Cortex of kidney (tissue), 1 donor: Measurements from ENCODE around the gene SPAG7.
A peak's percentile ranks its signal among the peaks of the same experiment; 100 is the strongest.

Source experiments
- DNase-seq: peaks from one replicate; lab custom pipeline; 2025; lab: John Stamatoyannopoulos, UW

SPAG7 gene

DNA sequence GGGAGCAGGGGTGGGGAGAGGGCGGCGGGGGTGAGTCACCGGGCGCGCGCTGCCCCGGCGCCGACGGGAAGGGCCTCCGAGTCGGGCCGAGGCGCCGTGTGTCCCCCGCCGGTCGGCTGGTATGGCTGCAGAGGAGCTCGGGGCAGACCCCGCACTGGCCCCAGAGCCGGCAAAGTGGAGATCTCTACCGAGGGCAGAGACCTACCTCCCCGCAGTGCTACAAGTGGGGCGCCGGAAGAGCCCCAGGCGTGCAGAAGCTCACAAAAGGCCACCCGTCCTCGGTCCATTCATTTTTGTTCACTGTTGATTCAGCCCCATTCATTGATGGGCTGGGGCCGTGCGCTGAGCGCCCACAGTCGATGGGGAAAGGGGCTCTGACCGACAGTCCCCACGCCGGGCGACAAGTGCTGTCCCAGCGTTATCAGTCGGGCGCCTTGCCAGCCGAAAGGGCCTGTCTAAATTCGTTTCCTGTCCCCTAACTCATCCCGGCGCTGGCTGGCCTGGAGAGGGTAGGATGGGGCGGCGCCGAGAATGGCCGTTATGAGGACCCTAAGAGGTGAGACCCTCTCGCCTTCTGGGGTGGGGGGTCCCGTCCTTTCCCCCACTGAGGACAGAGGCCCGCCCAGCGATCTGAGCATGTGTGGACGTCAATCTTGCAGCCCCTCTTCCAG, 17.4 kb downstream of the SPAG7 start:
- DNase-seq, result no peak

DNA sequence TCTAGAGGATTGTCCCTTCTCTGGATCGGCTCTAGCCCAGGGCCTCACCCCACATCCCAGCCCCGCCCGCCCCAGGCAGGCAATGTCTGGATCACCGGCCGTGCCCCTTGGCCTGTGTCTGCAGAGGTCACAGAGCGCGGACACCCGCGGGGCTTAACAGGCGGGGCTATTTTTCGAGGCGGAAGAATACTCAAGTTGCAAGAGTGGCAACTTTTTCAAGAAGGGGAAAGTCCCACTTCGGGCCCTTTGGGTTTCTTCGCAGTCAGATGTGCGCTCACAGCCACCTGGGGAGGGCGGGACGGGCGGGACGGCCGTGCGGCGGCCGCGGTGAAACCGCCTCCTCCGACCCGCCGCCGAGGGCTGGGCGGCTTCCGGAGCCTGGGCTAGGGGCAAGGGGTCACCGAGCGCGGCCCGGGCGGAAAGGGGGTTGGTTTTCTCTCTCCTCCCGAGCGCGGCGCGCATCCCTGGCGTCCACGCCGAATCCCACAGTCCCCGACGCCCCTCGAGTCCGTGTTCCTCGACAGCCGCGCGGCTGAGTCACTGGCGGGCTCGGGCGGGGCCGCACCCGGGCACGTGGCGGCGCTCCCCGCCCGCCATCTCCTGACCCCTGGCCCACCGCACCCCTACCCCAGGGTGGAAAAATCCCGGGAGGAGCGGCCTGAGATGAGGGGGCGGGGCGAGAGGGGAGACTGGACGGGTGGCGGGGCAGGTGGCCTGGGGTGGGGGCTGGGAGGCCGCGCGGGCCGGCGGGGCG, 18.1 kb downstream of the SPAG7 start:
- no peak for DNase-seq

DNA sequence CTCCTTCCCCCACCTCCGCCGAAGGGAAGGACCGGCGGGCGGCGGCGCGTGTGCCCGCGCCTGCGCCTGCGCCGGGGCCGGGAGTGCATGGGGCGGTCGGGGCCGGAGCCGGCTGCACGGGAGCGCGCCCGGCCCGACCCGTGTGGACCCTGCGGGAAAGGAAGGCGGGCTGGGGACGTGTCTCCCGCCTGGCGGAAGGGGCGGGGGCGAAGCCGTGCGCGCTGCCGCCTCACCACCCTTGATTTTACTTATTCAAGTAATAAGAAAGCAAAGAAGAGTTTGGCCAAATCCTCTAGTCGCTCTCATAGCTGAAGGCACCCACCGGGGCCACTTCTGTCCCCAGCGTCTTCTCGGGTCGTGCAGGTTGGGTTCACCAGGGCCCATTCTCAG, 18.7 kb downstream of the SPAG7 start:
- no peak for DNase-seq

DNA sequence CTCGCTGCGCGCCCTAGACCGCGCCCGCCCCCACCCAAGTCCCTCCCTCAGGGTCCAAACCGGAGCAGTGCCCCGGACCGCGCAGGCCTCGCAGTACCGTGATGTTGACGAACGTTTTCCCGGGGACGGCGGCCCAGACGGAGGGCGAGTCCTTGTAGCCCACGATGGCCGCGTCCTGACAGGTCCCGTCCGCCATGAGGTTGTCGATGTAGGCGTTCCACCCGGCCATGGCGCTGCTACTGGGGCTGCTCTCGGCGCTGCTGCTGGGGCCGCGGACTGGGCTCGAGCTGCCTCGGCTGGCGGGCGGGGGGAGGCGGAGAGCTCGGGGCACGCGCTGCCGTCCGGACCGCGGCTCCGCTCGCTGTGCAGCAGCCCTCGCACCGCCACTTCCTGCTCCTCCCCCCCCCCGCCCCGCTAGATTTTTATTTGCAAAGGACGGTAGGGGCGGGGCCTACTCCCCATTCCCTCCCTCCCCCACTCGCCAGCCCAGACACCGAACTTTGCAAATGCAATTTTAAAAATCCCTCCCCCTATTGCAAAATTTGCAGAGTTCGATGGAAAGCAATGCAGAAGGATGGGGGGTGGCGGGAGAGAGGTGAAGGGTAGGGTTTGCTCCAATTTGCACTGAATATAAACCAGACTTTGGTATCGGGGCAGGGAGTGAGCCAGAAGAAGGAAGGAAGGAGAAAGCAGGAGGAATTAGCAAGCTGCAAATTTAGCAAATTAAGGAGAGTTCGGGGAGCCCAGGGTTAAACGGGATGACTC, 19.3 kb downstream of the SPAG7 start, which contains the start of gene PFN1:
Gene PFN1 (minus strand): TSS at position 365 of the 765 bp plus-strand sequence. CDS start 136 bp downstream, at position 229.
- DNase-seq, result no peak

DNA sequence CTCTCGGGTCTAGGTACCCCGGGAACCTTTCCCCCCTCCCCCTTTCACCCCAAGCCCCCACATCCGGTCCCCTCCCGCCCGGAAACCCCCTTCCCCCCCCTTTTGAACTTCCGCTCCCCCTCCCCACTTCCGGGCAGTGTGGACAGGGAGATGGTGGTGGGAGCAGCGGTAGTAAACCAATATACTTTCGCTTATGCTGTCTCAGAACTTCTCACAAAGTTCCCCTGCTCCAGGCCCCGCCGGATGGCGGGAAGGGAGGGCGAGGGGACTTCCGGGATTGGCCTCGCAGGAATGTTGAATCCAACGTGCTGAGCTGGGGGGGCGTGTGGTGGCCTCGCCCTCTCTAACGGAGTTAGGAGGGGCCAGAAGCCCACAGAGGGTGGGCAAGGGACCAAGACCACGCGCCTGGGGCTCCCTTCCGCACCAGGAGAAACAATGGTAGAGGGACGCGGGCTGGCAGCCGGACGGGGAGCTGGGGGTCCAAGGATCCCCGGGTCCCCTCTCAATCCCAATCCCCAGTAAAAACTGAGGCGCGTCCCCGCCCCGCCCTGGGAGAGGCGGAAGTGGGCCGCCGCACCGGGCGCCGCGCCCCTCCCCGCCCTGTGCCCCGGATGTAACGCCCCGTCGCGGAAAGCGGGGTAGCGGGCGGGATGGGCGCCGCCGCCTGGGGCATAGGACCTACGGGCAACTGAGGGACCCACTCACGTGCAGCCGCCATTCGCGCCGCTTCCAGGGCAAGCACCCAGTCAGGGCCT, 20.0 kb downstream of the SPAG7 start:
- no peak for DNase-seq

DNA sequence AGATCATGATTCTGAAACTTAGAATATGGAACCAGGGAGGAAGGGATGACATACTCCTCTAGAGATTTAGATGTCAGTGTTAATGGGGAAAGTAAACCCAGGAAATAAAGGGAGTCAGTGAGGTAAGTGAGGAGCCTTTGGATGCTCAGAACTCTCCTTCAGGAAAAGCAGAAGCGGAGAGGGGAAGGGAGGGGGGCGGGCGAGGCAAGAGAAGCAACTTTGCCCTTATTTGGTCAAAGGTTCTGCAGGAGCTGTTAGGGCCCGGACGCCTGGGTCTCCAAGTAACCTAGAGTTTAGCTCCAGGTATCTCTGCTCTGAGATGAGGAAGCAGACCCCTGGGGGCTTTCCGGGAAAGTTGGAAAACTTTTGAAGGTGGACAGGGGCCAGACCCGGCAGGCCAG, 20.6 kb downstream of the SPAG7 start:
- DNase-seq, result no peak

DNA sequence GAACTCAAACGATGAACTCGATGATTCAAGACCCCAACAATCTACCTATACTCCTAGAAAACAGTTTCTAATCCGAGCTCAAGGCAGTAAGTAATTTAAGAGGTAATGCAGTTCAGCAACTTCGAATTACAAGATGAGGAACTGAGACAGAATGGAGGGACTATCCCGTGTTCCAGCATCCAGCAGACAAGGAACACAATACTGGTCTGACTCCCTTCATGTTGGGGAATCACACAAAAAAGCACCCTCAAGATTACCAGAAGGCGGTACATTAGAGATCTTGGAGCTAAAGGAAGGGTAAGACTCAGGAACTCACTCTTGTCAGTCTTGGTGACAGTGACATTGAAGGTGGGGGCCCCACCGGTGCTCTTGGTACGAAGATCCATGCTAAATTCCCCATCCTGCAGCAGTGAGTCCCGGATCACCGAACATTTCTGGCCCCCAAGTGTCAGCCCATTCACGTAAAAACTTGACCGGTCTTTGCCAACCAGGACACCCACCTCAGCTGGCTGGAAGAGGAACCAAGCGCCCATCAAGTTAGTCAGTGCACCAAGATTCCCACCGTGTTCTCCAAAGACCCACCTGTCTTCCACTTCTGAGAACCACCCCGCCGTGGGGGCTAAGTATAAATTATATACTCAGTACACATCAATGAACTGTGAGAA, 21.2 kb downstream of the SPAG7 start:
- DNase-seq, result no peak

DNA sequence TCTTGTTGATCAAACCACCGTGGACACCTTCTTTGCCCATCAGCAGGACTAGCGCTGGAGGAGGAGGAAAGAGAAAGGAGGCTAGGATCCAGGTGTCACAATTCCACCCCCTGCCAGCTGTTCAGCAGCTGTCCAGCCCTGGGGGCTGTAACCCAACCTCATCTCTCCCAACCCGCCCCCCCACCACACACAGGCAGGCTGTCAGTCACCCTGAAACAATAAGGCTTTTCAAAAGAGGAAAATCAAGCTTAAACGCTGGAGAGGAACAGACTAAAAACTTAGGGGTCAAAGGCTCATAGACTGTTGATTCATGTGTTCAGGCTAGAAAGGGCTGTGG, 21.7 kb downstream of the SPAG7 start:
- DNase-seq, result no peak

DNA sequence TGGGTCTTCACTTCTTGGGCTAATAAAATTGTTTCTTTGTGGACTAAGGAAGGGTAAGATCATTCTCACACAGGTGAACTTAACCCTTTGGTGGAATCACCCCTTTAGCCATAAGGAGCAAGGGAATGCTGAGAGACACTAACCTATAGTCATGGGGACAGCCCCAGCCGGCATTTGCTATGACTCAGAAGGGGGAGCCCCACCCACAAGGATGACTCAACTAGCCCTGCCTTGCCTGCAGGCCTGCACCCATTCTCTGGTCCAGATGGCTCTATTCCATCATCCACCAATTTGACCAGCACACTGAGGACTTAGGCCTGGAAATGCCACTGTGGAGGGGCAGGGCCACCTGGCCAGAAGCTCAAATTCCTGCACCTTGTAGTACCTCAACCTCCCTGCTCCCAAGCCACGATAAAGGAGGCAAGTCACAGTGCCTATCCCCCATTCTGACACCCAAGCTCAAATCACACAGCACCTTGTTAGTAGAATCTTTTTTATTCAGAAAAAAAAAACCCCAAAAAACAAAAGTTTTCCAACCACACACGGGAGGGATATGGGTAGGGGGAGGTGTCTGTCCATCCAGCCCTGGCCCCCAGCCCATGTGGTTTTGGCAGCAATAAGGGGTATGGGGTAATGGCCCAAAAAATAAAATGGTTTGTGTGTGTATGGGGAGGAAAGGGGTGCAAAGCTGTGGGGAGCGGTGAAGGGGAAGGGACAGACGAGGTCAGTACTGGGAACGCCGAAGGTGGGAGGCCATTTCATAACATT, 22.3 kb downstream of the SPAG7 start:
- no peak for DNase-seq

DNA sequence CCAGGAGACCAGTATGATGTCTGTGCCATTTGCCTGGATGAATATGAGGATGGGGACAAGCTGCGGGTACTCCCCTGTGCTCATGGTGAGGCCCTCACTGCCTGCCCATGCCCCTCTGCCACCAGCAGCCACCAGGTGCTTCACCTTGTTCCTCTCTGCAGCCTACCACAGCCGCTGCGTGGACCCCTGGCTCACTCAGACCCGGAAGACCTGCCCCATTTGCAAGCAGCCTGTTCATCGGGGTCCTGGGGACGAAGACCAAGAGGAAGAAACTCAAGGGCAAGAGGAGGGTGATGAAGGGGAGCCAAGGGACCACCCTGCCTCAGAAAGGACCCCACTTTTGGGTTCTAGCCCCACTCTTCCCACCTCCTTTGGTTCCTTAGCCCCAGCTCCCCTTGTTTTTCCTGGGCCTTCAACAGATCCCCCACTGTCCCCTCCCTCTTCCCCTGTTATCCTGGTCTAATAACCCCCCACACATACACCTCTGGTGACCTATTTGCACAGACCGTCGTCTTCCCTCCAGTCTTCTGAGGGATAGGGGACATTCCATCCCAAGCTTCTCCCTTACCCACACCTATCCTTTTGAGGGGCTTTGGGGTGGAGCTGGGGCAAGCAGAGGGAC, 23.0 kb downstream of the SPAG7 start:
- DNase-seq, result no peak

DNA sequence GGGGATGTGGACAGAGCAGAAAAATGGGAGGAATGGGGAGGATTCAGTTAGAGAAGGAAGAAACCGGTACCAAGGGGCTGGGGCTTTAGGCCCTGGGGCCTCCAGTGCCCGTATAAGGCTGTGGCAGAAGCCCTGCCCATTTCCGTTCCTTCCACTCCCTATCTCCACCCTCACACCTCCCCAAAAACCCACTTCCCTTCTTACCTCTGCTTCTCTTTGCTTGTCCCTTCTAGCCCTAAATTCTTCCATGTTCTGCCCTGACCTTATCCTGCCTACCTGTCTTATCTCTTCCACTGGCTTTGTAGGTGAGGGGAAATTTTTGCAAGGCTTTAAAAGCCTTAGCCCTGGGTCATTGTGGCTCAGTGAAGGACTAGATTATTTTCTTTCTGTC, 23.5 kb downstream of the SPAG7 start:
- DNase-seq, result no peak

DNA sequence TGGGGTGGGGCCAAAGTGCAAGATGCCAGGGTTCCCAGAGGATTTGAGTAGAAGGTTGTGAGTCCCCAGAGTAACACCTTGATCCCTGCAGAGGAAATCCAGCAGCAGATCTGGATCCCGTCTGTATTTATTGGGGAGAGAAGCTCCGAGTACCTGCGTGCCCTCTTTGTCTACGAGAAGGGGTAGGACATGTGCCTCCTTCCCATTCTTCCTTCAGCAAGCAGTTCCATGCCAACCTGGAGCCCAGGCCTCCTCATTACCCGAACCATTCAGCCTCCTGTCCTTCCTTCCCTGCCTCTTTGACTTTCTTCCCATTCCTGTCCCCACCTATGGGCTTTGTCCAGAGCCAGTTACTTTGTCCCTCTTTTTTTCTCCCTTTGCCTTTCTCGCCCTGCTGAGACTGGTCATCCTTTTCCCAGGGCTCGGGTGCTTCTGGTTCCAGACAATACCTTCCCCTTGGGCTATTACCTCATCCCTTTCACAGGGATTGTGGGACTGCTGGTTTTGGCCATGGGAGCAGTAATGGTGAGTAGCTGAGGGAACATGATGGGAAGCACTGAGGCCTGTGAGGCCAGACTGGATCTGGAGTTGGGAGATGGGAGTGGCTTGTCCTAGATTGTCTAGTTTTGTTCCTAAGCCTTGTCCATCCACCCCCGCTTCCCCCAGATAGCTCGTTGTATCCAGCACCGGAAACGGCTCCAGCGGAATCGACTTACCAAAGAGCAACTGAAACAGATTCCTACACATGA, 24.7 kb downstream of the SPAG7 start:
- DNase-seq, result no peak

DNA sequence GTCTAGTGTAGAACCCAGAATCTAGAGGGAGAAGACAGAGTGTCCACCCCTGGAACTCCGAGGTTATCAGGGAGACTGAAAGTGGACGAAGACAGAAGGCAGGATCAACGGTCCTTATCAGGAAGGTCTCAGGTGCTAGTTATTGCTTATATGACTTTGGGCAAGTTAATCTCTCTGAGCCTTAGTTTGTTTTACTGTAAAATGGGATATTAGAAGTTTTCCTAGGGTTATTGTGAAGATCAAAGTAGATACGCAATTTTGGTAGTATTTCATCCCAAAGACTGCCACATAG, 26.4 kb downstream of the SPAG7 start:
- no peak for DNase-seq

DNA sequence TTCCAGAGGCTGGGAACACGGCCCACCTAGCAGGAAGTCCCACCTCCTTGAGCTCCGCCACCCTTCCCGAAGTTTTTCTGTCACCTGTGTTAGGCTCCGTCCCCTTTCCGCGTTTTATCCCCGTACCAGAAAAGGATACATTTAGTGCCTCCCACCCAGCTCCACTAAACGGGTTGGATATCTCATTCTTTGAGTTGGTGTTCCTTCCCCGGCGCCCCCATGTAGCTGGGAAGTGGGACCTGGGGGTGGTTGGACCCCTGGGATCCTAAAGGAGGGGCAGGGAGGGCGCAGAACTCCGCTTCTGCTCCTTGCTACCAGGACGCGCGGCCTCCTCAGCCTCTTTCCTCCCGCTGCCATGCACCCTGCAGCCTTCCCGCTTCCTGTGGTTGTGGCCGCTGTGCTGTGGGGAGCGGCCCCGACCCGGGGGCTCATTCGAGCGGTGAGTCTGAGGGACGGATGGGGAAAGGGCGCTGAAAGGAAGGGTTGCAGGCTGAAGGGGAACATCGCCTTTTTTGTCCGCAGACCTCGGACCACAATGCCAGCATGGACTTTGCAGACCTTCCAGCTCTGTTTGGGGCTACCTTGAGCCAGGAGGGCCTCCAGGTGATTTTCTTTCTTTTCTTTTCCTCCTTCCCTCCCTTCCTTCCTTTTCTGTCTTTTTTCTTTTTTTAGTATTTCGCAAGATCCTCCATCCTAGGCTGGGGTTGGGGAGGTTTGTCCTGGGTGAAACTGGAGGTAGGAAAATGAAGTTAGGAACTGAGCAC, 26.9 kb downstream of the SPAG7 start:
- no peak for DNase-seq

DNA sequence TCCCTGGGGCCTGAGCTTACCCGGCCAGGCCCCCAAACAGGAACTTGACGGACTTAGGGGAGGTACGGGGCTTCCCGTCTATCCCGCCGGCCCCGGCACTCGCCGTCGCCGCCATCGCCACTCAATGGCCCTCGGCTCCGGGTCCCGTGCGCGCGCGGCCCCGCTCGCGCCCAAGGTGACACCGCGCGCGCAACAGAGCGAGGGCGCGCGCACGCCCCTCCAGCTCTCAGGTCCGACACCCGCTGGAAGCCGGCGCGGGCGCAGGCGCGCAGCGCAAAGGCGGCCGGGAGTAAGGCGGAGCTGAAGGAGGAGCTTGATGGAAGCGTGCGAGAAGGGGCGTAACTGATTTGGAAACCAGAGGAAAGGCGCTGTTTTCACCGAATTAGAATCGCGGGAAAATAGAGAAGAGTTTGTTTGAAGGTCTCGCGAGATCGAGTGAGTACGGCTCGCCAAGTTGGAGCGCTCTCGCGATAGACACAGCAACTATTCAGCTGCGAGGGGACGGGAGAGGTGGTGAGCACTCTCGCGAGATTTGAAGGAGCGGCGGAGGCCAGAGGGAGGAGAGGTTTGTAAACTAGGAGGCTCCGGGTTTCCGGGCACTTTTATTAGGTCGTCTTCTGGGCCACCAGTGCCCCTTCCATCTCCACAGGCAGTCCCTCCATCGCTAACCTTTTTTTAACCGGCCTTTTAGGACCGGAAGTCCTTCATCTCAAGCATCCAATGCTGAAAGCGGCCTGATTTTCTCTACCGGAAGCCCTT, 27.6 kb downstream of the SPAG7 start, which contains the start of the genes RNF167 and SLC25A11:
Gene RNF167 (plus strand): TSS at position 473 of the 759 bp plus-strand sequence. CDS start 642 bp downstream, outside the sequence.
Gene SLC25A11 (minus strand): TSS at position 251 of the 759 bp plus-strand sequence. CDS start 136 bp downstream, at position 115.
- DNase-seq, result peak; percentile 97

DNA sequence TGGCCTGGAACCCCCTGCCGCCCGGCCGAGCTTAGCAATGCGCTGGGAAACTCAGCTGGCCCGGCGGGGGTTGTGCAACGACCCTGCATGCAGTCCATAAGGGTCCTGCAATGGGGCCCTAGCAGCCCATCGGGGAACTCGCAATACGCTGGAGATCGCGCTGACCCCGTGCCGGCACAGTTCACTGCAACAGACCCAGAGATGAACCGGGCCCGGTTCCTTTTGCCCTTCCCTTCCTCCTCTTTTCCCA, 28.1 kb downstream of the SPAG7 start:
- DNase-seq, result no peak

DNA sequence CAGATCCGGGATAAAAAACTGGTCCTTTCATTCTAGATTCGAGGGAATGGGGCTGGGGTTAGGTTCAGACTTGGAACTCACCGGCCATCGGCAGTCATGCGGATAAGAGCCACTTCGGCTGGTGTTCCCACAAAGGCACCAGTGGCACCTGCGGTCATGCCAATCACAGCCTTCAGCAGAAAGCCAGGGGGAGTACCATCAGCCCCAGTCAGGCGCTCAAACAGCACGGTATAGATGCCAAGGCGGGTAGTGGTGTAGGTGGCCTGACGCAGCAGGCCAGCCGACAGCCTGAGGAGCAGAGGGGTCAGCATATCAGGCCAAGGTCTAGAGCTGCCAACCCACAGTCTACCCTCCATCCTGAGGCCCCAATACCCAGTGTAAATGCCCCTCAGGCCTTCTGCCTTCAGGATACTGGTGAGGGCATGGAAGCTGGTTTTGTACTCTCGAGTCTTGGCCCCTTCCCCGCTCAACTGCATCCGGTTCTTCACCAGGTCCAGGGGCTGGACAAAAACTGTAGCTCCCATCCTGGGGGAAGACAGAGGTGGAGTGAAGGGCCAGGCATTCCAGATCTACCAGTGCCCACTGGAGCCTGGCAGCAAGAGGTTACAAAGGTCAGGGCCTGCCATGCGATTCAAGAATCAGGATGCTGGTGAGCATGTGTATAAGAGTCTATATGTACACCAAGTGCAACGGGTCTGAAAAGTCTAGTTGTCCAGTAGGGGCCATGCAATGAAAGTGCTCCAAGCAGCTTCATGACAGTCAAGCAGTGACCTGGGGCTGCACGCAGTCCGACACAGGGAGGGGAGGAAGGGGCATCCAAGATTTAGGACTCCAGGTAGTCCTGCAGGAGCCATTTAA, 28.7 kb downstream of the SPAG7 start:
- DNase-seq, result no peak
